Karpas-422 (cell line): ENCODE results near the gene GAL3ST2. TPM values are rescaled to one million over a fixed set of nuclear protein-coding genes. Genes with fewer than 3 reads are reported as not detected.
A peak's percentile ranks its signal among the peaks of the same experiment; 100 is the strongest.
"Not testable (repeated sequence)": the region's sequence is repeated elsewhere in the genome, so short reads cannot be mapped to it uniquely, and the experiment has no call there.

Source experiments
- DNase-seq: peaks from one replicate; pipeline ENCODE4 v3.0.0-alpha.2; 2015
- H2AFZ ChIP-seq: fragments of 200-600 bp; sonication (generic); 2 replicates; pipeline ENCODE4 v1.6.1; 2014; ENCODE audit warnings: antibody characterized with exemption, low read length, mixed read lengths
- H3K27ac ChIP-seq: fragments of 200-600 bp; sonication (generic); 2 replicates; pipeline ENCODE4 v1.5.1; 2014; ENCODE audit warnings: mild to moderate bottlenecking, low read length, moderate library complexity
- H3K27me3 ChIP-seq: fragments of 200-600 bp; sonication (generic); 2 replicates; pipeline ENCODE4 v1.6.1; 2014; ENCODE audit warnings: low read length, mixed read lengths
- H3K36me3 ChIP-seq: fragments of 200-600 bp; sonication (generic); 2 replicates; pipeline ENCODE4 v1.6.1; 2014; ENCODE audit warnings: low read length, mixed read lengths; ENCODE audit not compliant: insufficient read depth
- H3K4me1 ChIP-seq: fragments of 200-600 bp; sonication (generic); 2 replicates; pipeline ENCODE4 v1.6.1; 2014; ENCODE audit warnings: mild to moderate bottlenecking, low read length, mixed read lengths
- H3K4me2 ChIP-seq: fragments of 200-600 bp; sonication (generic); 2 replicates; pipeline ENCODE4 v1.6.1; 2014; ENCODE audit warnings: low read length, low read depth, mild to moderate bottlenecking; ENCODE audit not compliant: poor library complexity, severe bottlenecking
- H3K4me3 ChIP-seq: fragments of 200-600 bp; sonication (generic); 2 replicates; pipeline ENCODE4 v1.5.1; 2014; ENCODE audit warnings: mild to moderate bottlenecking, antibody characterized with exemption, low read length, mixed read lengths
- H3K79me2 ChIP-seq: fragments of 200-600 bp; sonication (generic); 2 replicates; pipeline ENCODE4 v1.6.1; 2014; ENCODE audit warnings: mild to moderate bottlenecking, low read length, mixed read lengths
- H3K9ac ChIP-seq: fragments of 200-600 bp; sonication (generic); 2 replicates; pipeline ENCODE4 v1.6.0; 2014; ENCODE audit warnings: low read length
- H3K9me2 ChIP-seq: fragments of 200-600 bp; sonication (generic), shearing (Covaris generic); replicated peaks from 2 replicates; pipeline ENCODE4 v1.6.0; 2014; ENCODE audit warnings: mild to moderate bottlenecking, low read length, moderate library complexity; ENCODE audit not compliant: insufficient read depth
- H3K9me3 ChIP-seq: fragments of 300-700, 200-600 bp; sonication (generic); 2 replicates; pipeline ENCODE4 v1.6.1; 2014; ENCODE audit warnings: low read length, mixed read lengths
- H4K20me1 ChIP-seq: fragments of 200-600 bp; sonication (generic); 2 replicates; pipeline ENCODE4 v1.6.1; 2014; ENCODE audit warnings: mild to moderate bottlenecking, antibody characterized with exemption, low read length, low read depth; ENCODE audit not compliant: insufficient read depth
- total RNA-seq: library from RNA; depleted of rRNA; stranded (reverse); fragments of >200 nt; shearing (Covaris generic); gene quantifications from 2 replicates; pipeline ENCODE4 v1.2.3, GENCODE V29; 2014; ENCODE audit warnings: low replicate concordance; rRNA removed

The GAL3ST2 gene
- total RNA-seq, result not detected in 2 replicates

DNA sequence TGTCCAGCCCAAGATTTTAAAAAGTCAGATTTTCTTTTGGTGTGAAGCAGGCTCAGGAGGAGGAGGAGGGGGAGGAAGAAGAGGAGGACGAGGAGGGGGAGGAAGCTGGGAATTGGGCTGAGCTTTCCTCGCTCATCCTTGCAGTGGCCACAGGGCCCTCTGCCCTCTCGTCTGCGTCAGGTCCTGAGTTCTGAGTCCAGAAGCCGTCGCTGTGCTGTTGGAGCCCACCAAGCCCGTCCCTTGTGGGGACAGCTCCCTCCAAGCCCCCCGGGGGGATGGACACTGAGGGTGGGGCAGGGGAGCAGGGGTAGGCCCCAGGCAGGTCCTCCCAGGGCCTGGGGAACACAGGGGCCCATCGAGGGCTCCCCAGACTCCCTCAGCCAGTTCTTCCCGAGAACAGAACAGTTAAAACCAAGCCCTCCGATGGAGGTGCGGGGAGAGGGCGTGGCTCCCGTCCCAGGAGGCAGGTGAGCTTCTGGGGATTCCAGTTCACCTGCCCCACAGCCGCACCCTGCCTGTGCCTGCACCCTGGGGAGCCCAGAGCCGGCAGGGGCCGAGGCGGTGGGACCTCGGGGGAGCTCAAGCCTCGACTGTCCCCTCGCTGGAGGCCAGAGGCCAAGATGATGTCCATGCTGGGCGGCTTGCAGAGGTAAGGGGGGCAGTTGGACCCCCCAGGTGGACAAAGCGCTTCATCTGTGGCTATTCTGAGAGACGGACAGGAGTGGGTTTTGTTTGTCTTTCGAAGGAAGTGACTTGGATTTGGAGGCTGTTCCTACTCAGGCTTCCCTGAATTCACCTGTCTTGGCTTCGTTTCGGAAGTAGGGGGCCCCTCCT lies at the start of gene GAL3ST2:
TSS of gene GAL3ST2 (plus strand) at position 487 of the 834 bp plus-strand sequence. CDS start at position 621, 134 bp downstream.
- H2AFZ ChIP-seq, result no peak within 1 kb of the TSS
- no peaks in the 10 kb centered on the region for H3K27me3 ChIP-seq
- H3K9me3 ChIP-seq, result no peaks in the 10 kb centered on the region
- no peak within 1 kb of the TSS for H3K9ac ChIP-seq
- peaks cover 13% of the 10 kb centered on the region for H3K4me1 ChIP-seq
- H3K36me3 ChIP-seq, result no peaks in the 10 kb centered on the region
- H3K4me3 ChIP-seq, result no peak within 1 kb of the TSS
- no peaks in the 10 kb centered on the region for H3K9me2 ChIP-seq
- H3K79me2 ChIP-seq, result no peaks in the 10 kb centered on the region
- DNase-seq, result no peak
- H3K4me2 ChIP-seq, result no peak within 1 kb of the TSS
- no peaks in the 10 kb centered on the region; the same call in 1 of the 2 replicates for H4K20me1 ChIP-seq
- H3K27ac ChIP-seq, result no peak within 1 kb of the TSS

DNA sequence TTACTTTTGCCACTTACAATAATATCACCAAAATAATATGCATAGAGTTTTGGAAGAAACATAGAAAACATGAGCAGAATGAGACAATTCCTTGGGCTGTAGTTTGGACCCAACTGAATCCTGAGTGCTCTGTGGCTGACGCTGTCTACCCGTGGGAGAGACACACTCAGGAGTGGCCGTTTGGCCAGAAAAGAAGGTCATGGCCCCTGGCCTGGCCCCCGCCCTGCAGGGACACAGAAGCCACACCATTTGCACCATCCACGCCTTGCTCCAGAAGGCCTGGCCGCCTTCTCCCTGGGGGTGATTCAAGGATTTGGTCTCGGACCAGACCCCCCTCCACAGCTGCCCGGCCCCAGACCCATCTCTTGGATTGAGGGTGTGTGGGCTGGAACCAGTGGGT lies 48.6 kb upstream of the GAL3ST2 start:
- no peaks in the 10 kb centered on the region for H3K27me3 ChIP-seq
- no peak overlapping the region for H3K9ac ChIP-seq
- peaks cover 3% of the 10 kb centered on the region; the same call in 1 of the 2 replicates for H3K36me3 ChIP-seq
- H2AFZ ChIP-seq, result no peak overlapping the region
- no peak for DNase-seq
- no peaks in the 10 kb centered on the region for H3K4me1 ChIP-seq
- H3K79me2 ChIP-seq, result no peaks in the 10 kb centered on the region
- no peaks in the 10 kb centered on the region for H4K20me1 ChIP-seq
- no peak overlapping the region for H3K4me2 ChIP-seq
- H3K27ac ChIP-seq, result no peak overlapping the region
- H3K9me3 ChIP-seq, result no peaks in the 10 kb centered on the region; the same call in 1 of the 2 replicates
- no peak overlapping the region for H3K4me3 ChIP-seq
- H3K9me2 ChIP-seq, result no peaks in the 10 kb centered on the region

DNA sequence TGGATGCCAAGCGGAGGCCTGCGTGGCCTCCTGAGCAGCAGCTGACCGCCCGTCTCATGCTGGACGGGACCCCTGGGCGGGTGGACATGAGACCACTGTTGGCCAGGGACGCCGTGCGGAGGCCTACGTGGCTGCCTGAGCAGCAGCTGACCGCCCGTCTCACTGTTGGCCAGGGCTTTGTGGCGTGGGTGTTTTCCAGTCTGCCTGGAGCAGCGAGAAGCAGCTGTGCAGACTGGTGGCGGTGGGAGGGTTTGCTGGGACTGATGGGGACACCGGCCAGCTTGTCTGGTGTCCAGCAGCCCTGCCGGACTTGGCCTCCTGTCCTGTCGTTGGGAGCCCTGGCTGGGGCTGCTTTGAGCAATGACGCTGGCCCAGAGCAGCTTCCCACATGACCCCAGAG lies 48.0 kb upstream of the GAL3ST2 start:
- H3K27ac ChIP-seq, result no peak overlapping the region

DNA sequence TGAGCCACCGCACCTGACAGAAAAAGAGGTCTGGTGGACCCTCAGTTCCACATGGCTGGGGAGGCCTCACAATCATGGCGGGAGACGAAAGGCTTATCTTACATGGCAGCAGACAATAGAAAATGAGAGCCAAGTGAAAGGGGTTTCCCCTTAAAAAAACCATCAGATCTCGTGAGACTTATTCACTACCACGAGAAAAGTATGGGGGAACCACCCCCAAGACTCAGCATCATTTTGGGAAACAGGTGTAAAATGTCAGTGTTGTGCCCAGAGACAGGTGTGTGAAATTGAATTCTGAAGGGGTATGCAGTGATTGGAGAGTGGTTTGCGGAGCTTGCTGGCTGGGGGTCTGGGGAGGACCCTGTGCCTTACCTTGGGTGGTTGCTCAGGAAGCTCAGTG lies 46.8 kb upstream of the GAL3ST2 start:
- H3K36me3 ChIP-seq, result no peaks in the 10 kb centered on the region
- no peak overlapping the region for H3K4me2 ChIP-seq
- no peak overlapping the region for H3K4me3 ChIP-seq
- peaks cover 3% of the 10 kb centered on the region for H3K79me2 ChIP-seq
- no peak overlapping the region for H2AFZ ChIP-seq
- H3K4me1 ChIP-seq, result peaks cover 5% of the 10 kb centered on the region
- no peak for DNase-seq
- H3K27me3 ChIP-seq, result no peaks in the 10 kb centered on the region
- no peak overlapping the region for H3K27ac ChIP-seq
- no peaks in the 10 kb centered on the region for H4K20me1 ChIP-seq
- H3K9me3 ChIP-seq, result no peaks in the 10 kb centered on the region
- no peak overlapping the region for H3K9ac ChIP-seq
- no peaks in the 10 kb centered on the region for H3K9me2 ChIP-seq

More for the DNA sequence above, 48.0 kb upstream of the GAL3ST2 start:
- no peaks in the 10 kb centered on the region for H3K4me1 ChIP-seq
- H2AFZ ChIP-seq, result no peak overlapping the region
- H3K79me2 ChIP-seq, result no peaks in the 10 kb centered on the region
- no peaks in the 10 kb centered on the region for H3K36me3 ChIP-seq
- H4K20me1 ChIP-seq, result no peaks in the 10 kb centered on the region
- no peak overlapping the region for H3K4me2 ChIP-seq
- H3K4me3 ChIP-seq, result no peak overlapping the region
- H3K9ac ChIP-seq, result no peak overlapping the region
- DNase-seq, result no peak
- H3K9me2 ChIP-seq, result no peaks in the 10 kb centered on the region
- no peaks in the 10 kb centered on the region for H3K27me3 ChIP-seq
- no peaks in the 10 kb centered on the region for H3K9me3 ChIP-seq

DNA sequence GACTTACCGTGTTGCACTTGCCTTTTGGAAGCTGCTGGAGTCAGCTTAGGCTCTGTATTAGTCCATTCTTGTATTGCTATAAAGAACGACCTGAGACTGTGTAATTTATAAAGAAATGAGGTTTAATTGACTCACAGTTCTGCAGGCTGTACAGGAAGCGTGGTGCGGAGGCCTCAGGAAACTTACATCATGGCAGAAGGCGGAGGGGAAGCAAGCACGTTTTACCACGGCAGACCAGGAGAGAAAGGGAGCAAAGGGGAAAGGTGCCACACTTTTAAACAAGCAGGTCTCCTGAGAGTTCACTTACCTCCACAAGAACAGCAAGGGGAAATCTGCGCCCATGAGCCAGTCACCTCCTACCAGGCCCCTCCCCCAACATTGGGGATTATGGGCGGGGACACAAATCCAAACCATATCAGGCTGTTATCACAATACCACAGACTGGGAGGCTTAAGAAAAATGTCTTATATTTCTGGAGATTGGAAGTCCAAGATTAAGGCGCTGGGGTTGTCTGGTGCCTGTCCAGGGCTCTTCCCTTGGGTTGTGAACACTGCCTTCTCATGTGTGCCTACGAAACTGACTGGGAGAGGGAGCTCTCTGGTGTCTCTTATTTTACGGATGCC lies 45.8 kb upstream of the GAL3ST2 start:
- H3K9ac ChIP-seq, result no peak overlapping the region

DNA sequence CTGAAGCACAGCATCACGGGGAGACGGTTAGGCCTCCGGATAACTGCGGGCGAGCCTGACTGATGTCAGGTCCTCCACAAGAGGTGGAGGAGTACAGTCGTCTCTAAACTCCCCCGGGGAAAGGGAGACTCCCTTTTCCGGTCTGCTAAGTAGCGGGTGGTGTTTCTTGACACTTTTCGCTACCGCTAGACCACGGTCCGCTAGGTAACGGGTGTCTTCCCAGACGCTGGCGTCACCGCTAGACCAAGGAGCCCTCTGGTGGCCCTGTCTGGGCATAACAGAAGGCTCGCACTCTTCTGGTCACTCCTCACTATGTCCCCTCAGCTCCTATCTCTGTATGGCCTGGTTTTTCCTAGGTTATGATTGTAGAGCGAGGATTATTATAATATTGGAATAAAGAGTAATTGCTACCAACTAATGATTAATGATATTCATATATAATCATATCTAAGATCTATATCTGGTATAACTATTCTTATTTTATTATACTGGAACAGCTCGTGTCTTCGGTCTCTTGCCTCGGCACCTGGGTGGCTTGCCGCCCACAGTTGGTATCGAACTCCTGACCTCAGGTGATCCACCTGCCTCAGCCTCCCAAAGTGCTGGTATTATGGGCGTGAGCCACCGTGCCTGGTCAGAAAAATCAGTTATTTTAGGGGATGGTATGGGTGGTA lies 44.0 kb upstream of the GAL3ST2 start:
- not testable (repeated sequence) for H4K20me1 ChIP-seq, H3K36me3 ChIP-seq, H3K9me3 ChIP-seq, H2AFZ ChIP-seq, H3K9ac ChIP-seq, H3K27me3 ChIP-seq, H3K4me3 ChIP-seq, H3K27ac ChIP-seq, H3K9me2 ChIP-seq
- Histone ChIP-seq H3K4me2 (peak overlapping the region; percentile 38), H3K4me1 (peaks cover 14% of the 10 kb centered on the region), H3K79me2 (peaks cover 30% of the 10 kb centered on the region)
- DNase-seq, result peak; percentile 73

More for the DNA sequence above, 45.8 kb upstream of the GAL3ST2 start:
- no peak overlapping the region for H3K4me3 ChIP-seq
- no peaks in the 10 kb centered on the region for H4K20me1 ChIP-seq
- H3K9me3 ChIP-seq, result no peaks in the 10 kb centered on the region
- H3K79me2 ChIP-seq, result peaks cover 12% of the 10 kb centered on the region
- no peak overlapping the region for H2AFZ ChIP-seq
- H3K27ac ChIP-seq, result no peak overlapping the region
- no peaks in the 10 kb centered on the region for H3K27me3 ChIP-seq
- no peaks in the 10 kb centered on the region for H3K9me2 ChIP-seq
- H3K36me3 ChIP-seq, result no peaks in the 10 kb centered on the region
- peaks cover 10% of the 10 kb centered on the region for H3K4me1 ChIP-seq
- H3K4me2 ChIP-seq, result no peak overlapping the region
- DNase-seq, result no peak

DNA sequence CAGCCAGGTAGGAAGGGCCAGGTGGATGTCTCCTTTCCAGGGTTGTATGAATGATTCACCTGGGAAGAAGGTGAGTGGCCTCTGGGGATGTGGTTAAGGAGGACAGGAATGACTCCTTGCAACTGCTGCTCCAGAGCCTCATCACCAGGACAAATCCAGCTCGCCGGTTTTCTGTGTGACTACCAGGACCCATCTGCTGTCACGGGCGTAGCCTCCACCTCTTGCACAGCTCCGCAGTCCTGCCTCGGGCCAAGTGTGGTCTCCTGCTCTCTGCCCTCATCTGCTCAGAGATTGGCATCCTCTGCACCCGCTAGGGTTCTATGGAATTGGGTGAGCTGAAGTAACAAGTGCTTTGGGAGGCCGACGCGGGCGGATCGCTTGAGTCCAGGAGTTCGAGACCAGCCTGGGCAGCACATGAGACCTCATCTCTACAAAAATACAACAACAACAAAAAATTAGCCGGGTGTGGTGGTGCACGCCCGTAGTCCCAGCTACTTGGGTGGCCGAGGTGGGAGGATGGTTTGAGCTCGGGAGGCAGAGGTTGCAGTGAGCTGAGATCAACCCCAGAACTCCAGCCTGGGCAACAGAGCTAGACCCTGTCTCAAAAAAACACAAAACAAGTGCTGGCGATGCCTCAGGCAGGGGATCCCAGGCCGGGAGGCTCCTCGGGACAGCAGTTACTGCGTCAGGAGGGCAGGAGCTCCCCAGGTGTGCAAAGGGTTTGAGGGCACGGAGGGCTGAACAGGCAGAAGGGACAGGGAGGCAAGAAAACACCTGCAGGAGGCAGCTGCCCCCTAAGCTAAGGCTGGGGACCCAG lies 43.0 kb upstream of the GAL3ST2 start:
- peak; percentile 43 for DNase-seq
- H3K79me2 ChIP-seq, result peaks cover 38% of the 10 kb centered on the region
- H3K9ac ChIP-seq, result peak overlapping the region; percentile 67
- H3K9me2 ChIP-seq, result no peaks in the 10 kb centered on the region
- peak overlapping the region; percentile 74 for H2AFZ ChIP-seq
- no peaks in the 10 kb centered on the region for H3K27me3 ChIP-seq
- H4K20me1 ChIP-seq, result no peaks in the 10 kb centered on the region
- H3K36me3 ChIP-seq, result no peaks in the 10 kb centered on the region
- H3K4me1 ChIP-seq, result peaks cover 14% of the 10 kb centered on the region
- H3K4me2 ChIP-seq, result peak overlapping the region; percentile 90
- peak overlapping the region; percentile 97 for H3K4me3 ChIP-seq
- H3K27ac ChIP-seq, result no peak overlapping the region
- no peaks in the 10 kb centered on the region for H3K9me3 ChIP-seq
